ENCODE measurements around the gene GPR137.

GRCh38 chr11:64259533-64260067, 26.0 kb upstream of the GPR137 start:
- TF ChIP-seq CTCF (IDR thresholded peaks at IDR 0.05; ENCODE audit: low read length) (no peak), EZH2 (IDR thresholded peaks at IDR 0.05; ENCODE audit: borderline replicate concordance, low read length) (no peak)

All from OCI-LY1 (cell line).